SK-N-SH treated with all-trans-retinoic acid at 6 μM for 48 hours (cell line): ENCODE data around the gene C19orf81.

Source experiments
- ATAC-seq: fragments of 200-7000 bp; cut with Tn5 transposase; 3 replicates; pipeline ENCODE4 v1.9.1; 2020; ENCODE audit warnings: mild to moderate bottlenecking, moderate library complexity
- ARNTL ChIP-seq: fragments of 450-650 bp; formaldehyde crosslinking; IDR thresholded peaks from 2 replicates; pipeline ENCODE4 v1.5.0; 2020; ENCODE audit warnings: low read depth, mild to moderate bottlenecking, moderate library complexity, borderline replicate concordance
- ESRRG ChIP-seq: fragments of 250-450 bp; sonication (Bioruptor Pico); IDR thresholded peaks from 2 replicates; pipeline ENCODE4 v1.6.1; 2021; ENCODE audit warnings: mild to moderate bottlenecking
- GLIS3 ChIP-seq: fragments of 250-450 bp; sonication (Bioruptor Pico); IDR thresholded peaks from 2 replicates; pipeline ENCODE4 v1.5.0; 2020; ENCODE audit warnings: mild to moderate bottlenecking, moderate library complexity
- ISL1 ChIP-seq: fragments of 250-450 bp; sonication (Bioruptor Pico); IDR thresholded peaks from 2 replicates; pipeline ENCODE4 v2.1.2; 2022; ENCODE audit warnings: mild to moderate bottlenecking, moderate library complexity
- RARB ChIP-seq: fragments of 250-450 bp; sonication (Bioruptor Pico); IDR thresholded peaks from 2 replicates; pipeline ENCODE4 v1.8.0; 2021; ENCODE audit warnings: mild to moderate bottlenecking, moderate library complexity
- SNAI2 ChIP-seq: fragments of 250-450 bp; sonication (Bioruptor Pico); IDR thresholded peaks from 2 replicates; pipeline ENCODE4 v1.5.0; 2020; ENCODE audit warnings: mild to moderate bottlenecking, moderate library complexity
- TOX ChIP-seq: fragments of 250-450 bp; sonication (Bioruptor Pico); IDR thresholded peaks from 2 replicates; pipeline ENCODE4 v1.8.0; 2021; ENCODE audit warnings: mild to moderate bottlenecking, moderate library complexity, borderline replicate concordance
- ZFP3 ChIP-seq: fragments of 250-450 bp; sonication (Bioruptor Pico); IDR thresholded peaks from 2 replicates; pipeline ENCODE4 v1.5.0; 2020; ENCODE audit warnings: mild to moderate bottlenecking, moderate library complexity
- ZFP30 ChIP-seq: fragments of 450-650 bp; formaldehyde crosslinking; IDR thresholded peaks from 2 replicates; pipeline ENCODE4 v1.5.0; 2022; ENCODE audit warnings: mild to moderate bottlenecking, moderate library complexity
- ZNF565 ChIP-seq: fragments of 450-650 bp; formaldehyde crosslinking; conservative IDR thresholded peaks from 2 replicates; pipeline ENCODE4 v1.5.0; 2020; ENCODE audit warnings: low read depth, mild to moderate bottlenecking, moderate library complexity
- ZNF70 ChIP-seq: fragments of 450-650 bp; formaldehyde crosslinking; IDR thresholded peaks from 2 replicates; pipeline ENCODE4 v1.5.0; 2020; ENCODE audit warnings: mild to moderate bottlenecking, moderate library complexity
- ZNF8 ChIP-seq: fragments of 450-650 bp; formaldehyde crosslinking; IDR thresholded peaks from 2 replicates; pipeline ENCODE4 v1.5.0; 2020; ENCODE audit warnings: mild to moderate bottlenecking, moderate library complexity
- TF ChIP-seq, protein P1 (sequence below): fragments of 250-450 bp; sonication (Bioruptor Pico); IDR thresholded peaks from 2 replicates; pipeline ENCODE4 v1.5.0; 2020; ENCODE audit warnings: mild to moderate bottlenecking, moderate library complexity
- TF ChIP-seq, protein P2 (sequence below): fragments of 250-450 bp; sonication (Bioruptor Pico); IDR thresholded peaks from 2 replicates; pipeline ENCODE4 v1.8.0; 2020; ENCODE audit warnings: mild to moderate bottlenecking, moderate library complexity, borderline replicate concordance
- TF ChIP-seq, protein P3 (sequence below): fragments of 250-450 bp; sonication (Bioruptor Pico); IDR thresholded peaks from 2 replicates; pipeline ENCODE4 v1.8.0; 2021; ENCODE audit warnings: low read depth, mild to moderate bottlenecking, moderate library complexity, borderline replicate concordance
- TF ChIP-seq, protein P4 (sequence below): fragments of 250-450 bp; sonication (Bioruptor Pico); IDR thresholded peaks from 2 replicates; pipeline ENCODE4 v1.5.1; 2020; ENCODE audit warnings: low read depth, mild to moderate bottlenecking, moderate library complexity
- TF ChIP-seq, protein P5 (sequence below): fragments of 250-450 bp; sonication (Bioruptor Pico); IDR thresholded peaks from 2 replicates; pipeline ENCODE4 v1.5.1; 2021; ENCODE audit warnings: mild to moderate bottlenecking, moderate library complexity

The C19orf81 gene

GRCh38 chr19:50649433-50650391, at the start of gene C19orf81:
Gene C19orf81 (plus strand): TSS chr19:50649445. CDS start chr19:50649445, 0 bp downstream.
- peak; percentile 74 for ATAC-seq

GRCh38 chr19:50601407-50602088, 47.7 kb upstream of the C19orf81 start:
- ATAC-seq = no peak

More at GRCh38 chr19:50649433-50650391, at the start of gene C19orf81:
- no peak for TF ChIP-seq ZFP30 (CRISPR knock-in tag)
- TF ChIP-seq, protein P1, sequence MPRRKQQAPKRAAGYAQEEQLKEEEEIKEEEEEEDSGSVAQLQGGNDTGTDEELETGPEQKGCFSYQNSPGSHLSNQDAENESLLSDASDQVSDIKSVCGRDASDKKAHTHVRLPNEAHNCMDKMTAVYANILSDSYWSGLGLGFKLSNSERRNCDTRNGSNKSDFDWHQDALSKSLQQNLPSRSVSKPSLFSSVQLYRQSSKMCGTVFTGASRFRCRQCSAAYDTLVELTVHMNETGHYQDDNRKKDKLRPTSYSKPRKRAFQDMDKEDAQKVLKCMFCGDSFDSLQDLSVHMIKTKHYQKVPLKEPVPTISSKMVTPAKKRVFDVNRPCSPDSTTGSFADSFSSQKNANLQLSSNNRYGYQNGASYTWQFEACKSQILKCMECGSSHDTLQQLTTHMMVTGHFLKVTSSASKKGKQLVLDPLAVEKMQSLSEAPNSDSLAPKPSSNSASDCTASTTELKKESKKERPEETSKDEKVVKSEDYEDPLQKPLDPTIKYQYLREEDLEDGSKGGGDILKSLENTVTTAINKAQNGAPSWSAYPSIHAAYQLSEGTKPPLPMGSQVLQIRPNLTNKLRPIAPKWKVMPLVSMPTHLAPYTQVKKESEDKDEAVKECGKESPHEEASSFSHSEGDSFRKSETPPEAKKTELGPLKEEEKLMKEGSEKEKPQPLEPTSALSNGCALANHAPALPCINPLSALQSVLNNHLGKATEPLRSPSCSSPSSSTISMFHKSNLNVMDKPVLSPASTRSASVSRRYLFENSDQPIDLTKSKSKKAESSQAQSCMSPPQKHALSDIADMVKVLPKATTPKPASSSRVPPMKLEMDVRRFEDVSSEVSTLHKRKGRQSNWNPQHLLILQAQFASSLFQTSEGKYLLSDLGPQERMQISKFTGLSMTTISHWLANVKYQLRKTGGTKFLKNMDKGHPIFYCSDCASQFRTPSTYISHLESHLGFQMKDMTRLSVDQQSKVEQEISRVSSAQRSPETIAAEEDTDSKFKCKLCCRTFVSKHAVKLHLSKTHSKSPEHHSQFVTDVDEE = no peak
- no peak for TF ChIP-seq GLIS3
- TF ChIP-seq RARB (CRISPR knock-in tag) = no peak
- TF ChIP-seq SNAI2 (CRISPR knock-in tag) = no peak
- no peak for TF ChIP-seq ISL1 (CRISPR knock-in tag)
- TF ChIP-seq, protein P2, sequence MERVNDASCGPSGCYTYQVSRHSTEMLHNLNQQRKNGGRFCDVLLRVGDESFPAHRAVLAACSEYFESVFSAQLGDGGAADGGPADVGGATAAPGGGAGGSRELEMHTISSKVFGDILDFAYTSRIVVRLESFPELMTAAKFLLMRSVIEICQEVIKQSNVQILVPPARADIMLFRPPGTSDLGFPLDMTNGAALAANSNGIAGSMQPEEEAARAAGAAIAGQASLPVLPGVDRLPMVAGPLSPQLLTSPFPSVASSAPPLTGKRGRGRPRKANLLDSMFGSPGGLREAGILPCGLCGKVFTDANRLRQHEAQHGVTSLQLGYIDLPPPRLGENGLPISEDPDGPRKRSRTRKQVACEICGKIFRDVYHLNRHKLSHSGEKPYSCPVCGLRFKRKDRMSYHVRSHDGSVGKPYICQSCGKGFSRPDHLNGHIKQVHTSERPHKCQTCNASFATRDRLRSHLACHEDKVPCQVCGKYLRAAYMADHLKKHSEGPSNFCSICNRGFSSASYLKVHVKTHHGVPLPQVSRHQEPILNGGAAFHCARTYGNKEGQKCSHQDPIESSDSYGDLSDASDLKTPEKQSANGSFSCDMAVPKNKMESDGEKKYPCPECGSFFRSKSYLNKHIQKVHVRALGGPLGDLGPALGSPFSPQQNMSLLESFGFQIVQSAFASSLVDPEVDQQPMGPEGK (CRISPR knock-in tag) = no peak
- TF ChIP-seq, protein P3, sequence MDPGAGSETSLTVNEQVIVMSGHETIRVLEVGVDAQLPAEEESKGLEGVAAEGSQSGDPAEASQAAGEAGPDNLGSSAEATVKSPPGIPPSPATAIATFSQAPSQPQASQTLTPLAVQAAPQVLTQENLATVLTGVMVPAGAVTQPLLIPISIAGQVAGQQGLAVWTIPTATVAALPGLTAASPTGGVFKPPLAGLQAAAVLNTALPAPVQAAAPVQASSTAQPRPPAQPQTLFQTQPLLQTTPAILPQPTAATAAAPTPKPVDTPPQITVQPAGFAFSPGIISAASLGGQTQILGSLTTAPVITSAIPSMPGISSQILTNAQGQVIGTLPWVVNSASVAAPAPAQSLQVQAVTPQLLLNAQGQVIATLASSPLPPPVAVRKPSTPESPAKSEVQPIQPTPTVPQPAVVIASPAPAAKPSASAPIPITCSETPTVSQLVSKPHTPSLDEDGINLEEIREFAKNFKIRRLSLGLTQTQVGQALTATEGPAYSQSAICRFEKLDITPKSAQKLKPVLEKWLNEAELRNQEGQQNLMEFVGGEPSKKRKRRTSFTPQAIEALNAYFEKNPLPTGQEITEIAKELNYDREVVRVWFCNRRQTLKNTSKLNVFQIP (CRISPR knock-in tag) = no peak
- TF ChIP-seq TOX (CRISPR knock-in tag) = no peak
- no peak for TF ChIP-seq ARNTL

More at GRCh38 chr19:50601407-50602088, 47.7 kb upstream of the C19orf81 start:
- TF ChIP-seq, protein P1 = no peak
- TF ChIP-seq ZNF565 (CRISPR knock-in tag) (no peak), ZNF70 (no peak), TOX (CRISPR knock-in tag) (no peak), ZFP3 (CRISPR knock-in tag) (no peak), RARB (CRISPR knock-in tag) (no peak), ESRRG (CRISPR knock-in tag) (no peak), ISL1 (CRISPR knock-in tag) (no peak), SNAI2 (CRISPR knock-in tag) (no peak), ZNF8 (CRISPR knock-in tag) (no peak)
- TF ChIP-seq, protein P4, sequence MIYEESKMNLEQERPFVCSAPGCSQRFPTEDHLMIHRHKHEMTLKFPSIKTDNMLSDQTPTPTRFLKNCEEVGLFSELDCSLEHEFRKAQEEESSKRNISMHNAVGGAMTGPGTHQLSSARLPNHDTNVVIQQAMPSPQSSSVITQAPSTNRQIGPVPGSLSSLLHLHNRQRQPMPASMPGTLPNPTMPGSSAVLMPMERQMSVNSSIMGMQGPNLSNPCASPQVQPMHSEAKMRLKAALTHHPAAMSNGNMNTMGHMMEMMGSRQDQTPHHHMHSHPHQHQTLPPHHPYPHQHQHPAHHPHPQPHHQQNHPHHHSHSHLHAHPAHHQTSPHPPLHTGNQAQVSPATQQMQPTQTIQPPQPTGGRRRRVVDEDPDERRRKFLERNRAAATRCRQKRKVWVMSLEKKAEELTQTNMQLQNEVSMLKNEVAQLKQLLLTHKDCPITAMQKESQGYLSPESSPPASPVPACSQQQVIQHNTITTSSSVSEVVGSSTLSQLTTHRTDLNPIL (CRISPR knock-in tag) = no peak
- TF ChIP-seq, protein P3 (CRISPR knock-in tag) = no peak
- TF ChIP-seq, protein P5, sequence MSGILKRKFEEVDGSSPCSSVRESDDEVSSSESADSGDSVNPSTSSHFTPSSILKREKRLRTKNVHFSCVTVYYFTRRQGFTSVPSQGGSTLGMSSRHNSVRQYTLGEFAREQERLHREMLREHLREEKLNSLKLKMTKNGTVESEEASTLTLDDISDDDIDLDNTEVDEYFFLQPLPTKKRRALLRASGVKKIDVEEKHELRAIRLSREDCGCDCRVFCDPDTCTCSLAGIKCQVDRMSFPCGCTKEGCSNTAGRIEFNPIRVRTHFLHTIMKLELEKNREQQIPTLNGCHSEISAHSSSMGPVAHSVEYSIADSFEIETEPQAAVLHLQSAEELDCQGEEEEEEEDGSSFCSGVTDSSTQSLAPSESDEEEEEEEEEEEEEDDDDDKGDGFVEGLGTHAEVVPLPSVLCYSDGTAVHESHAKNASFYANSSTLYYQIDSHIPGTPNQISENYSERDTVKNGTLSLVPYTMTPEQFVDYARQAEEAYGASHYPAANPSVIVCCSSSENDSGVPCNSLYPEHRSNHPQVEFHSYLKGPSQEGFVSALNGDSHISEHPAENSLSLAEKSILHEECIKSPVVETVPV (CRISPR knock-in tag) = no peak
